22Rv1 (cell line): ENCODE measurements around the gene CYP26B1.

Source experiments
- CTCF ChIP-seq: fragments of 450-650 bp; IDR thresholded peaks from 2 replicates; pipeline ENCODE4 v1.5.1; 2017; ENCODE audit warnings: mild to moderate bottlenecking
- ZFX ChIP-seq: fragments of 450-650 bp; IDR thresholded peaks from 2 replicates; pipeline ENCODE4 v1.6.1; 2017; ENCODE audit warnings: antibody characterized with exemption, borderline replicate concordance

DNA sequence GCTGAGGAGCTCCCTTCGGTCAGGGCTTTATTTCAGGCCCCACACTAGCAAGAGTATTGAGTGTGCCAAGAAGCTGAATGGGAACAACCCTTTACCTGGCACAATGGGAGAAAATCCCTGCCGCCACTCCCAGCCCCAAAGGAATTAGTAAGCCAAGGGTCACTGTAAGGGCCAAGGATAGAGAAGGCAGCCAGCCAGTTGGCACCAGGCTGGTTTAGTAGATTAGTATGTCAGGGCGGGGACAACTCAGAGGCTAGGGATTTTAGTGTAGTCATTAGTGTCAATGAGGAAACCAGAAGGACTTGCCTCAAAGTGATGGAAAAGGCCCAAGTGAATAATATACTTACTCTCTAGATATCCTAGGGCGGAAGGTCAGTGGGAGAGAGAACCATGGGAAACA lies 34.9 kb upstream of the CYP26B1 start:
- TF ChIP-seq CTCF, result no peak
- TF ChIP-seq ZFX, result no peak
